HepG2 (cell line): ENCODE measurements around the gene SMAD2. TPM values are rescaled to one million over a fixed set of nuclear protein-coding genes. Genes with fewer than 3 reads are reported as not detected.

Experiments used
- ATAC-seq: fragments of 200-7000 bp; cut with Tn5 transposase; 3 replicates; pipeline ENCODE4 v1.9.1; 2020; ENCODE audit warnings: mild to moderate bottlenecking, moderate library complexity
- BruUV-seq: library from RNA; stranded (reverse); fragments of 400-500 nt; replicated peaks from 2 replicates; lab custom pipeline; 2021; lab: Mats Ljungman, UMichigan
- CTCF ChIA-PET: fragments of 300-600 bp; formaldehyde crosslinking; extraction: SDS; loops from one replicate; lab custom pipeline; 2021; ENCODE audit warnings: low total read pairs, inconsistent platforms, low intra/inter-chr PET ratio; lab: Yijun Ruan, JAX
- POLR2A ChIA-PET: fragments of 350-600 bp; sonication (Branson Sonifier 250); formaldehyde crosslinking; loops from one replicate; lab custom pipeline; 2020; ENCODE audit warnings: antibody characterized with exemption, inconsistent platforms; lab: Yijun Ruan, JAX
- DNase-seq: peaks from one replicate; pipeline ENCODE4 v3.0.0-alpha.2; 2015; ENCODE audit warnings: low spot score
- FAIRE-seq: peaks from 3 replicates; lab custom pipeline; 2011; peaks lifted over from hg19 to GRCh38; lab: Jason Lieb, UNC
- H2AFZ ChIP-seq: one replicate; pipeline ENCODE4 v1.6.1; 2011; ENCODE audit warnings: low read length, inconsistent platforms
- H3K27ac ChIP-seq: fragments of 300-600 bp; 3 replicates; pipeline ENCODE4 v1.8.0; 2011; ENCODE audit warnings: mixed run types, mild to moderate bottlenecking, mixed read lengths, low read length, inconsistent platforms; ENCODE audit not compliant: insufficient read depth; ENCODE audit errors: extremely low read length
- H3K27me3 ChIP-seq, 2 experiments: fragments of 200-600 bp in 1 of 2; 2 replicates in 1 of 2; 3 replicates in 1 of 2; pipeline versions ENCODE4 v1.6.0 to v1.8.0; 2011; ENCODE audit warnings: low read length in 2 of 2, mild to moderate bottlenecking in 2 of 2, moderate library complexity in 2 of 2, inconsistent platforms in 1 of 2; ENCODE audit not compliant: insufficient read depth in 2 of 2, control insufficient read depth in 1 of 2
- H3K36me3 ChIP-seq, 2 experiments: fragments of 200-600 bp in 1 of 2; replicated peaks in 1 of 2; 2 replicates in 1 of 2; 3 replicates in 1 of 2; pipeline versions ENCODE4 v1.5.1 to v1.8.0; 2011; ENCODE audit warnings: low read length in 2 of 2, inconsistent platforms in 1 of 2; ENCODE audit not compliant: insufficient read depth in 2 of 2, control insufficient read depth in 1 of 2
- H3K4me1 ChIP-seq: 2 replicates; pipeline ENCODE4 v1.5.1; 2012; ENCODE audit warnings: low read length, inconsistent platforms; ENCODE audit not compliant: insufficient read depth
- H3K4me2 ChIP-seq: 2 replicates; pipeline ENCODE4 v1.6.0; 2011; ENCODE audit warnings: low read depth, low read length, inconsistent platforms
- H3K4me3 ChIP-seq, 3 experiments: fragments of 200-600 bp in 1 of 3; sonication (generic), shearing (Covaris generic) in 1 of 3; replicated peaks in 1 of 3; 2 replicates each; pipeline ENCODE4 v1.5.1; 2011 to 2016; ENCODE audit warnings: low read length in 3 of 3, inconsistent platforms in 2 of 3, low read depth in 2 of 3, mild to moderate bottlenecking in 2 of 3, control low read depth in 1 of 3, mixed read lengths in 1 of 3; ENCODE audit not compliant: insufficient read depth in 1 of 3
- H3K79me2 ChIP-seq: one replicate; pipeline ENCODE4 v1.6.1; 2011; ENCODE audit warnings: low read length, inconsistent platforms; ENCODE audit not compliant: insufficient read depth
- H3K9ac ChIP-seq: 2 replicates; pipeline ENCODE4 v1.6.0; 2011; ENCODE audit warnings: mild to moderate bottlenecking, low read depth, low read length, inconsistent platforms; ENCODE audit not compliant: insufficient read depth
- H3K9me3 ChIP-seq: 2 replicates; pipeline ENCODE4 v1.5.1; 2012; ENCODE audit warnings: mild to moderate bottlenecking, low read length
- H4K20me1 ChIP-seq: 2 replicates; pipeline ENCODE4 v1.6.0; 2011; ENCODE audit warnings: inconsistent platforms, mild to moderate bottlenecking, low read length, moderate library complexity; ENCODE audit not compliant: insufficient read depth
- JDP2 ChIP-seq: sonication (generic); formaldehyde crosslinking; IDR thresholded peaks from 2 replicates; pipeline ENCODE4 v1.8.1; 2022; ENCODE audit warnings: missing genetic modification reagents, borderline replicate concordance
- MLLT10 ChIP-seq: sonication (generic); formaldehyde crosslinking; IDR thresholded peaks from 2 replicates; pipeline ENCODE4 v1.4.0; 2020; ENCODE audit warnings: missing genetic modification reagents
- NAIF1 ChIP-seq: sonication (generic); formaldehyde crosslinking; IDR thresholded peaks from 2 replicates; pipeline ENCODE4 v1.5.0; 2020; ENCODE audit warnings: mild to moderate bottlenecking, missing genetic modification reagents, borderline replicate concordance
- POLR2A ChIP-seq, 2 experiments: IDR thresholded peaks; 2 replicates each; pipeline ENCODE4 v1.6.1; 2011; ENCODE audit warnings: low read depth in 2 of 2, low read length in 2 of 2, mild to moderate bottlenecking in 1 of 2, moderate library complexity in 1 of 2; ENCODE audit not compliant: insufficient read depth in 1 of 2
- PTBP1 ChIP-seq: fragments of 200-400 bp; formaldehyde crosslinking; IDR thresholded peaks from 2 replicates; pipeline ENCODE4 v1.6.1; 2018; ENCODE audit warnings: low read length, low read depth; ENCODE audit not compliant: poor library complexity, severe bottlenecking
- REL ChIP-seq: sonication (generic); formaldehyde crosslinking; conservative IDR thresholded peaks from 2 replicates; pipeline ENCODE4 v1.8.0; 2022; ENCODE audit warnings: mild to moderate bottlenecking, missing genetic modification reagents, moderate library complexity
- RFX5 ChIP-seq: IDR thresholded peaks from 2 replicates; pipeline ENCODE4 v1.6.1; 2011; ENCODE audit warnings: low read depth, low read length, improper control_type of control experiment
- RFXANK ChIP-seq: IDR thresholded peaks from 2 replicates; pipeline ENCODE4 v1.6.1; 2016
- SP2 ChIP-seq: sonication (generic); formaldehyde crosslinking; IDR thresholded peaks from 2 replicates; pipeline ENCODE4 v1.5.1; 2020; ENCODE audit warnings: mild to moderate bottlenecking, missing genetic modification reagents
- TBX3 ChIP-seq: fragments of 450-650 bp; IDR thresholded peaks from 2 replicates; pipeline ENCODE4 v1.6.1; 2017; ENCODE audit warnings: antibody characterized with exemption, mild to moderate bottlenecking, inconsistent platforms, borderline replicate concordance
- TMF1 ChIP-seq: sonication (generic); formaldehyde crosslinking; IDR thresholded peaks from 2 replicates; pipeline ENCODE4 v1.8.1; 2022; ENCODE audit warnings: low read depth, missing genetic modification reagents
- ZKSCAN8 ChIP-seq: IDR thresholded peaks from 2 replicates; pipeline ENCODE4 v1.6.1; 2016; ENCODE audit warnings: borderline replicate concordance, missing genetic modification reagents, missing compliant biosample characterization
- ZNF235 ChIP-seq: sonication (generic); formaldehyde crosslinking; IDR thresholded peaks from 2 replicates; pipeline ENCODE4 v1.8.1; 2023; ENCODE audit warnings: mild to moderate bottlenecking, missing genetic modification reagents, borderline replicate concordance
- ZNF367 ChIP-seq: sonication (generic); formaldehyde crosslinking; IDR thresholded peaks from 2 replicates; pipeline ENCODE4 v1.4.0; 2020; ENCODE audit warnings: missing genetic modification reagents, borderline replicate concordance
- ZNF747 ChIP-seq: sonication (generic); formaldehyde crosslinking; IDR thresholded peaks from 2 replicates; pipeline ENCODE4 v1.8.1; 2023; ENCODE audit warnings: missing genetic modification reagents, mild to moderate bottlenecking, borderline replicate concordance
- ZNF766 ChIP-seq: sonication (generic); formaldehyde crosslinking; IDR thresholded peaks from 2 replicates; pipeline ENCODE4 v1.5.0; 2020; ENCODE audit warnings: missing genetic modification reagents, borderline replicate concordance
- WGBS: methylation state at CpG from one replicate; pipeline ENCODE4 v1.1.6; 2017; ENCODE audit warnings: low lambda C conversion rate; 5-methylcytosine and 5-hydroxymethylcytosine counted together
- in situ Hi-C: cut with HindIII; loops from 2 replicates; pipeline ENCODE4 v1.10.0; 2017; ENCODE audit warnings: low pct_unique_long_range_greater_than_20kb; ENCODE audit not compliant: extremely low pct_ligation_motif_present
- intact Hi-C: fragments of 100-400 bp; cut with micrococcal nuclease; formaldehyde crosslinking; loops from one replicate; pipeline ENCODE4 v1.10.0; 2022; ENCODE audit not compliant: unreplicated experiment
- polyA plus RNA-seq, 8 experiments: library from polyadenylated mRNA; depleted of rRNA in 3 of 8; stranded (reverse) in 7 of 8; unstranded in 1 of 8; fragments of >200 nt; fragmentation: Illumina TruSeq in 4 of 8; extraction: Trizol in 4 of 8; gene quantifications; 2 replicates each; pipeline versions ENCODE4 v1.2.1 to v1.2.3, GENCODE V29; 2011 to 2016; ENCODE audit warnings: low read depth in 4 of 8, missing spikeins in 1 of 8, mixed read lengths in 1 of 8; ENCODE audit not compliant: insufficient read depth in 1 of 8
- total RNA-seq, 5 experiments: library from RNA; depleted of rRNA; stranded (reverse); fragments of >200 nt; fragmentation: Illumina TruSeq; extraction: Trizol; gene quantifications; 2 replicates each; pipeline ENCODE4 v1.2.3, GENCODE V29; 2016; ENCODE audit warnings: low read depth in 1 of 5
- TF ChIP-seq, protein P1 (sequence below): sonication (generic); formaldehyde crosslinking; IDR thresholded peaks from 2 replicates; pipeline ENCODE4 v1.4.0; 2020; ENCODE audit warnings: missing genetic modification reagents
- TF ChIP-seq, protein P2 (sequence below): sonication (generic); formaldehyde crosslinking; IDR thresholded peaks from 2 replicates; pipeline ENCODE4 v1.5.1; 2020; ENCODE audit warnings: missing genetic modification reagents, mild to moderate bottlenecking, borderline replicate concordance
- TF ChIP-seq, protein P3 (sequence below): sonication (generic); formaldehyde crosslinking; IDR thresholded peaks from 2 replicates; pipeline ENCODE4 v1.5.0; 2020; ENCODE audit warnings: mild to moderate bottlenecking, missing genetic modification reagents

SMAD2 gene
- total and polyA plus RNA-seq, 2 of the 13 experiments (the other 11 are each of a cell fraction or from before 2014, with no cell fraction given) = 40.2 to 96.2 TPM

DNA sequence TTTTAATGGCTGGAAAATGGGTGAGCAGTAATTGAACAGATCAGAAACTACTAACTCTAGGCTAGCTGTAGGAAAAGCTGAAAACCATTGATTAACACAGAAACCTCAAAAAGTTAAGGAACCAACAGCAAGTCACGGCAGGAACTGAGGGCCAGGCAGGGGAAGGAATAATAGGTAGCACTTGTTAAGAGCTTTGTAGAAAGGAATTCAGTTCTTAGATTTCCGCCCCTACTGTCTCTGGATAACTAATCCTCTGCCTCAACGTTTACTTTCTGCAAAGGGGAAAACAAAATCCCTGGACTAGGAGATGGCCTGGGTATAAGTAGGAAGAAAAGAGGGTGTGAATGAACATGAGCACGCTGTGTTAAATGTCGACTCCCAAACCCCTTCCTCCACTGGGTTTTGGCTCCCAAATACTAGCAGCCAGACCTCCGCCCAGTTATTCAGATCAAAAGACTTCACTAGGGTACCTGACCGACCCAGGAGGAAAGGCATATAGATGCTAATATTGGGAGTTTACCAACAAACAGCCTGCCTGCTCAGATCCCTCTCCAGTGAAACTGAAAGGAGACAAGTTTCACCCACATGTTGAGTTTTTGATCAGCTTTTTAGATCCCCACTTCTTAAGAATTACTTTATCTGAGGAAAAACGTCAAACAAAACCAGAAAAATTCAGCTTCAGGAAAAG is 12.4 kb downstream of the SMAD2 start:
- Histone ChIP-seq H3K4me3 (no peak overlapping the region), H3K27ac (no peak overlapping the region), H3K4me1 (peaks cover 63% of the 10 kb centered on the region), H3K27me3 (no peaks in the 10 kb centered on the region), H4K20me1 (peaks cover 14% of the 10 kb centered on the region; the same call in 1 of the 2 replicates), H3K36me3 (no peaks in the 10 kb centered on the region; a peak in 1 of 5 replicates), H3K79me2 (peaks cover 99% of the 10 kb centered on the region), H2AFZ (no peak overlapping the region), H3K9ac (no peak overlapping the region), H3K9me3 (no peaks in the 10 kb centered on the region), H3K4me2 (no peak overlapping the region)
- WGBS = 89% methylated on average over 8 of the region's 8 CpGs
- in situ Hi-C loops = no loop called here
- intact Hi-C loops = no loop called here
- CTCF ChIA-PET = no interaction called here
- DNase-seq (no peak), ATAC-seq (no peak), FAIRE-seq (no peak)
- TF ChIP-seq, protein P1, sequence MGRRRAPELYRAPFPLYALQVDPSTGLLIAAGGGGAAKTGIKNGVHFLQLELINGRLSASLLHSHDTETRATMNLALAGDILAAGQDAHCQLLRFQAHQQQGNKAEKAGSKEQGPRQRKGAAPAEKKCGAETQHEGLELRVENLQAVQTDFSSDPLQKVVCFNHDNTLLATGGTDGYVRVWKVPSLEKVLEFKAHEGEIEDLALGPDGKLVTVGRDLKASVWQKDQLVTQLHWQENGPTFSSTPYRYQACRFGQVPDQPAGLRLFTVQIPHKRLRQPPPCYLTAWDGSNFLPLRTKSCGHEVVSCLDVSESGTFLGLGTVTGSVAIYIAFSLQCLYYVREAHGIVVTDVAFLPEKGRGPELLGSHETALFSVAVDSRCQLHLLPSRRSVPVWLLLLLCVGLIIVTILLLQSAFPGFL (CRISPR knock-in tag) = no peak
- TF ChIP-seq RFXANK (no peak), MLLT10 (no peak), RFX5 (no peak), NAIF1 (CRISPR knock-in tag) (no peak), ZKSCAN8 (no peak), REL (CRISPR knock-in tag) (no peak), JDP2 (CRISPR knock-in tag) (no peak), ZNF766 (CRISPR knock-in tag) (no peak), PTBP1 (no peak), ZNF367 (no peak), TMF1 (CRISPR knock-in tag) (no peak), ZNF747 (CRISPR knock-in tag) (no peak), POLR2A (IDR thresholded peaks at IDR 0.05; ENCODE audit: insufficient read depth in 1 of 2, low read depth in 2 of 2, low read length in 2 of 2) (no peak), ZNF235 (CRISPR knock-in tag) (no peak), TBX3 (no peak), SP2 (CRISPR knock-in tag) (no peak)
- TF ChIP-seq, protein P2, sequence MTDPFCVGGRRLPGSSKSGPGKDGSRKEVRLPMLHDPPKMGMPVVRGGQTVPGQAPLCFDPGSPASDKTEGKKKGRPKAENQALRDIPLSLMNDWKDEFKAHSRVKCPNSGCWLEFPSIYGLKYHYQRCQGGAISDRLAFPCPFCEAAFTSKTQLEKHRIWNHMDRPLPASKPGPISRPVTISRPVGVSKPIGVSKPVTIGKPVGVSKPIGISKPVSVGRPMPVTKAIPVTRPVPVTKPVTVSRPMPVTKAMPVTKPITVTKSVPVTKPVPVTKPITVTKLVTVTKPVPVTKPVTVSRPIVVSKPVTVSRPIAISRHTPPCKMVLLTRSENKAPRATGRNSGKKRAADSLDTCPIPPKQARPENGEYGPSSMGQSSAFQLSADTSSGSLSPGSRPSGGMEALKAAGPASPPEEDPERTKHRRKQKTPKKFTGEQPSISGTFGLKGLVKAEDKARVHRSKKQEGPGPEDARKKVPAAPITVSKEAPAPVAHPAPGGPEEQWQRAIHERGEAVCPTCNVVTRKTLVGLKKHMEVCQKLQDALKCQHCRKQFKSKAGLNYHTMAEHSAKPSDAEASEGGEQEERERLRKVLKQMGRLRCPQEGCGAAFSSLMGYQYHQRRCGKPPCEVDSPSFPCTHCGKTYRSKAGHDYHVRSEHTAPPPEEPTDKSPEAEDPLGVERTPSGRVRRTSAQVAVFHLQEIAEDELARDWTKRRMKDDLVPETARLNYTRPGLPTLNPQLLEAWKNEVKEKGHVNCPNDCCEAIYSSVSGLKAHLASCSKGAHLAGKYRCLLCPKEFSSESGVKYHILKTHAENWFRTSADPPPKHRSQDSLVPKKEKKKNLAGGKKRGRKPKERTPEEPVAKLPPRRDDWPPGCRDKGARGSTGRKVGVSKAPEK (CRISPR knock-in tag) = no peak
- TF ChIP-seq, protein P3, sequence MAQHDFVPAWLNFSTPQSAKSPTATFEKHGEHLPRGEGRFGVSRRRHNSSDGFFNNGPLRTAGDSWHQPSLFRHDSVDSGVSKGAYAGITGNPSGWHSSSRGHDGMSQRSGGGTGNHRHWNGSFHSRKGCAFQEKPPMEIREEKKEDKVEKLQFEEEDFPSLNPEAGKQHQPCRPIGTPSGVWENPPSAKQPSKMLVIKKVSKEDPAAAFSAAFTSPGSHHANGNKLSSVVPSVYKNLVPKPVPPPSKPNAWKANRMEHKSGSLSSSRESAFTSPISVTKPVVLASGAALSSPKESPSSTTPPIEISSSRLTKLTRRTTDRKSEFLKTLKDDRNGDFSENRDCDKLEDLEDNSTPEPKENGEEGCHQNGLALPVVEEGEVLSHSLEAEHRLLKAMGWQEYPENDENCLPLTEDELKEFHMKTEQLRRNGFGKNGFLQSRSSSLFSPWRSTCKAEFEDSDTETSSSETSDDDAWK (CRISPR knock-in tag) = no peak
- no TSS peak for BruUV-seq
- POLR2A ChIA-PET = no interaction called here
